ENCODE data around the gene TLE5. TPM values are rescaled to one million over a fixed set of nuclear protein-coding genes. Genes with fewer than 3 reads are reported as not detected.

The TLE5 gene
- total and polyA plus RNA-seq, 8 donors, result 126 to 688 (median 339) TPM

- Histone ChIP-seq H3K36me3 (peaks cover 0 to 94% (median 80%) of the 10 kb centered on the region in 4 donors), H3K27ac (no peak overlapping the region), H3K4me3 (no peak overlapping the region), H3K27me3 (no peaks in the 10 kb centered on the region), H3K4me1 (no peaks in the 10 kb centered on the region), H3K9me3 (no peaks in the 10 kb centered on the region)
- intact Hi-C loops (cut with DNase I; ENCODE audit: low total_unique reads), result no loop called here
- TF ChIP-seq EP300 (IDR thresholded peaks at IDR 0.05), result no peak
- TF ChIP-seq, protein P1, sequence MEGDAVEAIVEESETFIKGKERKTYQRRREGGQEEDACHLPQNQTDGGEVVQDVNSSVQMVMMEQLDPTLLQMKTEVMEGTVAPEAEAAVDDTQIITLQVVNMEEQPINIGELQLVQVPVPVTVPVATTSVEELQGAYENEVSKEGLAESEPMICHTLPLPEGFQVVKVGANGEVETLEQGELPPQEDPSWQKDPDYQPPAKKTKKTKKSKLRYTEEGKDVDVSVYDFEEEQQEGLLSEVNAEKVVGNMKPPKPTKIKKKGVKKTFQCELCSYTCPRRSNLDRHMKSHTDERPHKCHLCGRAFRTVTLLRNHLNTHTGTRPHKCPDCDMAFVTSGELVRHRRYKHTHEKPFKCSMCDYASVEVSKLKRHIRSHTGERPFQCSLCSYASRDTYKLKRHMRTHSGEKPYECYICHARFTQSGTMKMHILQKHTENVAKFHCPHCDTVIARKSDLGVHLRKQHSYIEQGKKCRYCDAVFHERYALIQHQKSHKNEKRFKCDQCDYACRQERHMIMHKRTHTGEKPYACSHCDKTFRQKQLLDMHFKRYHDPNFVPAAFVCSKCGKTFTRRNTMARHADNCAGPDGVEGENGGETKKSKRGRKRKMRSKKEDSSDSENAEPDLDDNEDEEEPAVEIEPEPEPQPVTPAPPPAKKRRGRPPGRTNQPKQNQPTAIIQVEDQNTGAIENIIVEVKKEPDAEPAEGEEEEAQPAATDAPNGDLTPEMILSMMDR (IDR thresholded peaks at IDR 0.05), result no peak
- no peak for TF ChIP-seq POLR2AphosphoS5 (IDR thresholded peaks at IDR 0.05)
- TF ChIP-seq POLR2A (IDR thresholded peaks at IDR 0.05), result no peak
- 89 to 94% (median 93%) methylated on average over 14 to 18 of the region's 18 CpGs for WGBS, 5 donors
- DNase-seq, result no peak
Observed at GRCh38 chr19:3005345-3005744, 57.0 kb downstream of the TLE5 start.

DNA sequence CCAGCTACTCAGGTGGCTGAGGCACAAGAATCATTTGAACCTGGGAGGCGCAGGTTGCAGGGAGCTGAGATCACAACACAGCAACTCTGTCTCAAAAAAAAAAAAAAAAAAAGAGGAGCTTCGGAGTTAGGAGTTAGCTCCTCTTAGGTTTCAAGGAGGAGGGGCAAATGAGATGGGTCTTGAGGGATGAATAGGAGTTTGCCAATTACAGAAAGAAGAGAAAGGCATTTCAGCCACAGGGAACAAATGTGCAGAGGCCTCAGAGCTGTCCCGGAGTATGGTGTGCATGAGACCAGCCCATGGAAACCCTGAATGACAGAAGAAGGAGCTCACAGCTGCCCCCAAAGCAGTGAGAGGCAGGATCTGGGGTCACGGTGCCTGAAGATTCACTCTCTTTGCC is 57.8 kb downstream of the TLE5 start:
- H3K9me3 ChIP-seq, result no peaks in the 10 kb centered on the region
- no peak for TF ChIP-seq POLR2AphosphoS5 (IDR thresholded peaks at IDR 0.05)
- TF ChIP-seq POLR2A (IDR thresholded peaks at IDR 0.05), result no peak
- no peak for TF ChIP-seq EP300 (IDR thresholded peaks at IDR 0.05)
- TF ChIP-seq, protein P1 (IDR thresholded peaks at IDR 0.05), result no peak
- H3K27me3 ChIP-seq, result no peaks in the 10 kb centered on the region
- no peak overlapping the region for H3K4me3 ChIP-seq
- peaks cover 0 to 94% (median 77%) of the 10 kb centered on the region in 4 donors for H3K36me3 ChIP-seq
- no peak overlapping the region for H3K27ac ChIP-seq
- intact Hi-C loops (cut with DNase I; ENCODE audit: low total_unique reads), result no loop called here
- WGBS, 5 donors, result 71 to 98% (median 95%) methylated on average over 4 of the region's 4 CpGs
- H3K4me1 ChIP-seq, result no peaks in the 10 kb centered on the region
- no peak for DNase-seq

DNA sequence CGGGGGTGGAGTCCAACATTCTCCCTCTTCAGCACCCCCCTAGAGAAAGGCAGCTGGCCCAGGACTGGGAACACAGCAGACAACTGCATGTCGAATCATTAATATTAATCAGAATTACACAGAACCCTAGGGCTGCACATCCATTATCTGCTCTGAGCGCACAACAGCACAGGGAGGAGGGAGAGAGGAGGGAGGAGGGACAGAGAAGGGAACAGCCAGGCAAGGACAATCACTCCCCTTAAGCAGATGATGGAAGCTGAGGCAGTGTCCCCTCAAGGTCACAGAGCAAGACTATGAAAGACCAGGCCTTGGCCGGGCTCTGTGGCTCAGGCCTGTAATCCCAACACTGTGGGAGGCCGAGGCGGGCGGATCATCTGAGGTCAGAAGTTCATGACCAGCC is 59.2 kb downstream of the TLE5 start:
- no peak for DNase-seq
- Histone ChIP-seq H3K4me3 (no peak overlapping the region), H3K27me3 (no peaks in the 10 kb centered on the region), H3K36me3 (peaks cover 0 to 95% (median 76%) of the 10 kb centered on the region in 4 donors), H3K4me1 (no peaks in the 10 kb centered on the region), H3K9me3 (no peaks in the 10 kb centered on the region), H3K27ac (no peak overlapping the region)
- 78 to 93% (median 88%) methylated on average over 6 to 7 of the region's 7 CpGs for WGBS, 5 donors
- TF ChIP-seq, protein P1 (IDR thresholded peaks at IDR 0.05), result no peak
- no peak for TF ChIP-seq POLR2AphosphoS5 (IDR thresholded peaks at IDR 0.05)
- TF ChIP-seq EP300 (IDR thresholded peaks at IDR 0.05), result no peak
- no peak for TF ChIP-seq POLR2A (IDR thresholded peaks at IDR 0.05)
- intact Hi-C loops (cut with DNase I; ENCODE audit: low total_unique reads), result no loop called here

Other genes with a start within 250 kb of the TLE5 start
- 10 to 100 TPM in 2 of 5 donors, 1 to 10 TPM in 2, under 1 TPM in 1; 0.58 to 21.4 (median 7.5) TPM for gene ZNF554, start 242.6 kb downstream of the TLE5 start, total RNA-seq
- 1 to 10 TPM; 1.6 to 2.7 (median 2.2) TPM for gene ZNF554, start 242.6 kb downstream of the TLE5 start, polyA plus RNA-seq
- 10 to 100 TPM in 1 of 5 donors, 1 to 10 TPM in 3, under 1 TPM in 1; 0.58 to 11.2 (median 2.6) TPM for gene ZNF555, start 221.0 kb downstream of the TLE5 start, total RNA-seq
- gene ZNF555, start 221.0 kb downstream of the TLE5 start, polyA plus RNA-seq, result 1 to 10 TPM; 1.2 to 2.4 (median 1.9) TPM
- gene ZNF556, start 195.2 kb downstream of the TLE5 start, total RNA-seq, result under 1 TPM in 1 of 5 donors, not detected in 4; 0.58 TPM
- gene ZNF556, start 195.2 kb downstream of the TLE5 start, polyA plus RNA-seq, result under 1 TPM in 2 of 3 donors, not detected in 1; 0.19 to 0.23 TPM
- gene ZNF57, start 161.6 kb downstream of the TLE5 start, total RNA-seq, result 10 to 100 TPM in 4 of 5 donors, under 1 TPM in 1; 0.89 to 42.0 (median 16.5) TPM
- 10 to 100 TPM in 1 of 3 donors, 1 to 10 TPM in 2; 7.4 to 11.2 (median 9.5) TPM for gene ZNF57, start 161.6 kb downstream of the TLE5 start, polyA plus RNA-seq
- 10 to 100 TPM in 2 of 5 donors, 1 to 10 TPM in 2, under 1 TPM in 1; 0.29 to 65.3 (median 6.5) TPM for gene ZNF77, start 117.5 kb downstream of the TLE5 start, total RNA-seq
- gene ZNF77, start 117.5 kb downstream of the TLE5 start, polyA plus RNA-seq, result 1 to 10 TPM; 2.0 to 2.4 (median 2.3) TPM
- 1 to 10 TPM in 2 of 5 donors, under 1 TPM in 2, not detected in 1; 0.73 to 7.0 (median 1.8) TPM for gene TLE6, start 84.9 kb downstream of the TLE5 start, total RNA-seq
- 1 to 10 TPM in 2 of 3 donors, under 1 TPM in 1; 0.31 to 3.4 (median 2.7) TPM for gene TLE6, start 84.9 kb downstream of the TLE5 start, polyA plus RNA-seq
- 10 to 100 TPM; 13.8 to 92.9 (median 47.2) TPM for gene TLE2, start 33.2 kb downstream of the TLE5 start, total RNA-seq
- gene TLE2, start 33.2 kb downstream of the TLE5 start, polyA plus RNA-seq, result 10 to 100 TPM; 21.4 to 24.1 (median 21.8) TPM
- gene GNA11, start 31.9 kb upstream of the TLE5 start, total RNA-seq, result 100 to 1,000 TPM in 1 of 5 donors, 10 to 100 TPM in 4; 40.6 to 204 (median 63.4) TPM
- 10 to 100 TPM; 18.9 to 31.3 (median 25.5) TPM for gene GNA11, start 31.9 kb upstream of the TLE5 start, polyA plus RNA-seq
- 1 to 10 TPM in 2 of 5 donors, under 1 TPM in 1, not detected in 2; 0.45 to 4.8 (median 4.5) TPM for gene GNA15, start 73.5 kb upstream of the TLE5 start, total RNA-seq
- gene GNA15, start 73.5 kb upstream of the TLE5 start, polyA plus RNA-seq, result 10 to 100 TPM in 1 of 3 donors, 1 to 10 TPM in 2; 4.9 to 15.1 (median 7.8) TPM
- 10 to 100 TPM in 2 of 5 donors, 1 to 10 TPM in 1, not detected in 2; 4.6 to 22.2 (median 11.6) TPM for gene S1PR4, start 116.3 kb upstream of the TLE5 start, total RNA-seq
- 1 to 10 TPM; 1.3 to 2.3 (median 2.2) TPM for gene S1PR4, start 116.3 kb upstream of the TLE5 start, polyA plus RNA-seq
- 100 to 1,000 TPM in 2 of 5 donors, 10 to 100 TPM in 3; 16.7 to 381 (median 93.6) TPM for gene NCLN, start 123.4 kb upstream of the TLE5 start, total RNA-seq
- 10 to 100 TPM; 42.3 to 45.8 (median 44.6) TPM for gene NCLN, start 123.4 kb upstream of the TLE5 start, polyA plus RNA-seq
- gene CELF5, start 162.2 kb upstream of the TLE5 start, total RNA-seq, result under 1 TPM in 1 of 5 donors, not detected in 4; 0.18 TPM
- under 1 TPM in 1 of 3 donors, not detected in 2; 0.18 TPM for gene CELF5, start 162.2 kb upstream of the TLE5 start, polyA plus RNA-seq

Measured in stomach (tissue), 9 donors.